Parathyroid adenoma (tissue), 2 donors: ENCODE measurements around the gene AHNAK2.

ENCODE experiments used
- H2AFZ ChIP-seq: fragments of 300-600 bp; sonication (generic); one replicate; pipeline ENCODE4 v1.7.0; 2017; ENCODE audit warnings: antibody characterized with exemption, mild to moderate bottlenecking
- H3K27ac ChIP-seq: fragments of 300-600 bp; sonication (generic); one replicate; pipeline ENCODE4 v1.7.0; 2017
- H3K27me3 ChIP-seq: fragments of 300-600 bp; sonication (generic); one replicate; pipeline ENCODE4 v1.7.0; 2017; ENCODE audit warnings: low read length; ENCODE audit not compliant: control insufficient read depth, insufficient read depth
- H3K36me3 ChIP-seq: fragments of 300-600 bp; sonication (generic); one replicate; pipeline ENCODE4 v1.7.0; 2017; ENCODE audit warnings: low read length; ENCODE audit not compliant: control insufficient read depth, insufficient read depth
- H3K4me1 ChIP-seq: fragments of 300-600 bp; sonication (generic); one replicate; pipeline ENCODE4 v1.7.0; 2017; ENCODE audit warnings: control low read depth
- H3K4me2 ChIP-seq: fragments of 300-600 bp; sonication (generic); one replicate; pipeline ENCODE4 v1.7.0; 2017; ENCODE audit warnings: low read length
- H3K4me3 ChIP-seq: fragments of 300-600 bp; sonication (generic); one replicate; pipeline ENCODE4 v1.7.0; 2017; ENCODE audit warnings: low read depth, low read length
- H3K79me2 ChIP-seq: fragments of 300-600 bp; sonication (generic); one replicate; pipeline ENCODE4 v1.7.0; 2017; ENCODE audit warnings: control low read depth
- H3K9ac ChIP-seq: fragments of 300-600 bp; sonication (generic); one replicate; pipeline ENCODE4 v1.7.0; 2017; ENCODE audit warnings: mild to moderate bottlenecking
- H3K9me3 ChIP-seq: fragments of 300-600 bp; sonication (generic); one replicate; pipeline ENCODE4 v1.7.0; 2017; ENCODE audit warnings: low read length; ENCODE audit not compliant: control insufficient read depth
- TF ChIP-seq, protein P1 (sequence below): fragments of 300-600 bp; sonication (generic); IDR thresholded peaks from one replicate; pipeline ENCODE4 v1.7.0; 2017; ENCODE audit warnings: antibody characterized with exemption, mild to moderate bottlenecking
- donor health status: primary hyperparathyroidism.

AHNAK2 gene

DNA sequence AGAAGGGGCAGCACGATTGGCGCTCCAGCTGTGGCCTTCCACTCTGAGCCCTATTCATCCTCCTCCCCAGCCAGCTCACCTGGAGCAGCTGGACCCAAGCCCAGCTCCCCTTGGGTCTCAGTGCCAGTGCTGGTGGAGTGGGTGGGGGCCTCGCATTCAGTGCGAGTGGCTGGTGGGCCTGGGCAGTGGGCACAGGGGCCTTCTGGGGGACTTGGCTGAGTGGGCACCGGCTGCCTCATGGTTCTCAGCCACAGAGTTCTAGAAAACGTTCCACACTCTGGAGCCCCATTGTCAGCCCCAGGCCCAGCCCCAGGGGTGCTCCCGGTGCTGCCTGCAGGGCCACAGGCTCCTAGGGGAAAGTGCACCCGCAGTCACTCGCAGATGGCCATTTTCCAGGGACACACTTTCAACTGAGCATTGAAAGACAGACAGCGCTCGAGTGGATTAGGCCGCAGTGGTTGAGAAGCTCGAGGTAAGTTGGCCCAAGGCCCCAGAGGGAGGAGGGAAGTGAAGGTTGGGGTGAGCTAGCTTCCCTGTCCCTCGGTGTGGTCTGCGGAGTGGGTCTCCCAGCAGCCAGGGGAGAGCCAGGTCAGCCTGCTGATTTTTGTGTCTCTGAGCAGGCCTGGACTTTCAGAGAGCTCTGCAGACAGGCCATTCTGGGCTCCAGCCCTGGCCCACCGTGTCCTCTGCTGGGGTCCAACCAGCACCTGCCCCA, 11.2 kb upstream of the AHNAK2 start:
- H3K79me2 ChIP-seq, result no peaks in the 10 kb centered on the region
- H2AFZ ChIP-seq, result no peak overlapping the region
- TF ChIP-seq, protein P1, sequence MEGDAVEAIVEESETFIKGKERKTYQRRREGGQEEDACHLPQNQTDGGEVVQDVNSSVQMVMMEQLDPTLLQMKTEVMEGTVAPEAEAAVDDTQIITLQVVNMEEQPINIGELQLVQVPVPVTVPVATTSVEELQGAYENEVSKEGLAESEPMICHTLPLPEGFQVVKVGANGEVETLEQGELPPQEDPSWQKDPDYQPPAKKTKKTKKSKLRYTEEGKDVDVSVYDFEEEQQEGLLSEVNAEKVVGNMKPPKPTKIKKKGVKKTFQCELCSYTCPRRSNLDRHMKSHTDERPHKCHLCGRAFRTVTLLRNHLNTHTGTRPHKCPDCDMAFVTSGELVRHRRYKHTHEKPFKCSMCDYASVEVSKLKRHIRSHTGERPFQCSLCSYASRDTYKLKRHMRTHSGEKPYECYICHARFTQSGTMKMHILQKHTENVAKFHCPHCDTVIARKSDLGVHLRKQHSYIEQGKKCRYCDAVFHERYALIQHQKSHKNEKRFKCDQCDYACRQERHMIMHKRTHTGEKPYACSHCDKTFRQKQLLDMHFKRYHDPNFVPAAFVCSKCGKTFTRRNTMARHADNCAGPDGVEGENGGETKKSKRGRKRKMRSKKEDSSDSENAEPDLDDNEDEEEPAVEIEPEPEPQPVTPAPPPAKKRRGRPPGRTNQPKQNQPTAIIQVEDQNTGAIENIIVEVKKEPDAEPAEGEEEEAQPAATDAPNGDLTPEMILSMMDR, result no peak
- H3K4me1 ChIP-seq, result peaks cover 6% of the 10 kb centered on the region
- no peaks in the 10 kb centered on the region for H3K27me3 ChIP-seq
- no peak overlapping the region for H3K9ac ChIP-seq
- no peak overlapping the region for H3K27ac ChIP-seq
- no peak overlapping the region for H3K4me2 ChIP-seq
- no peak overlapping the region for H3K4me3 ChIP-seq
- no peaks in the 10 kb centered on the region for H3K9me3 ChIP-seq
- H3K36me3 ChIP-seq, result no peaks in the 10 kb centered on the region

DNA sequence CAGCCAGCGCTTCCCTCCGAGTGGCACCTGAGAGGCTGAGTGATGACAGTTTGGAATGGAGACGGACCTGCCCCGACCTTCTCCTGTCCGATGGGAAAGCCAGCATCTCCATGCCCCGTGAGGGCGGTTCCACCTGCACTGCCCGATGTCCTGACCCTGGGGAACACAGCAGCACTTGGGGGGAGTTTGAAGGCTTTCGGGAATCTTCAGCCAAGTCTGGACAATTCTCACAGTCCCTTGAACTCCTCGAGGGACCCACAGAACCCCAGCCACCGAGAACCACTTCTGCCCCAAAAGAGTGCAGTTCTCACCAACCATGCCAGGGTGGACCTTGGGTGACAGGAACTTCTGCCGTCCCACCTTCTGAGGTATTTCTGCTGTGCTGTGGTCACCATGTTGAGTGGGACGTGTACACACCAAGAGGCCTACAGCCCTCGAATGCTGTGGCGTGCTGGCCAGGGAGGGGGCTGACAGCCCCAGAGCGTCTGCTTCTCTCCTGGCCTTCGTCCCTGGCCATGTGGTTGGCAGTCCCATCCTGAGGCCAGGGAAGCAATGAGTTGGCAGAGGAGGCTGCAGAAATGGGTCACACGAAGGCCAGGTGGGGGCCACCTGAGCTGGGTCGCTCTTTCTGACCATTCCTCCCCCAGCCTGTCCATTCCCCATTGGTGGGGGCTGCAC, 8.5 kb upstream of the AHNAK2 start:
- H3K4me3 ChIP-seq, result peak overlapping the region; percentile 86
- H3K4me2 ChIP-seq, result peak overlapping the region; percentile 98
- H3K27ac ChIP-seq, result peak overlapping the region; percentile 58

DNA sequence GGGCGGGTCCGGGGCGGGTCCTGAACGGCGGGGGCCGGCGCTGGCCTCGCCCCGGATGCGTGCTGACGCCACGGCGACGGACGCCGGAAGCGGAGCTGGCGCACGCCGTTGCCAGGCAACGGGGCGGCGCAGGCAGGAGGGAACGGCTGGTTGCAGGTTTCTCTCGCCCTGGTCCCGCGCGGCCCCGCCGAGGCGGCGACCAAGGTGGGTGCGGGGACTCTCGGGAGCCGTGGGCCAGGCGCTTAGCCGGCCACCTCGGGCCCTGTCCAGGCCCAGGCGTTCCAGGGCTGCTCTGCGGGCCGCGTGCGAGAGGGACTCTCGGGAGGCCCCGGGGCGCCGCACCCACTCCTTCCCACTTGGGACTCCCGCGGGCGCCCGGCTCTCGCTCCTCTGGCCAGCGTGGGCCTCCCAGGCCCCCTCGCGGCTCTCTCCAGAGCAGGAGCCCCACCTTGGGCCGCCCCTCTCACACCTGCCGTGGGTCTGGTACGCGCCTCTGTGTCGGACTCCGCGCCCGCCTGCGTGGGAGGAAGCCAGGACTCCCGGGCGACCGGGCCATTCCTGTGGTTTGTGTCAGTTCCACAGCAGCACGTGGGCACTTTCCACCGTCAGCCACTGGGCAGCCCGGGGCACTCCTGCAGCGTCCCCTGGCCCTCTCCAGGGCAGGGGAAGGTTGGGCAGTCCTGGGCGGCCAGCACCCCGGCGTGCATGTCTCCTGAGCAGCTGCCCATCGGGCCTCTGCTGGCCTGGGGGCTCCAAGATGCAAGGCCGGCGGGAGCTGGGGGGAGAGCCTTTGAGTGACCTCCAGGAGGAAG, 7.7 kb upstream of the AHNAK2 start, which contains the start of gene CLBA1:
TSS of gene CLBA1 (plus strand) at position 114 of the 812 bp plus-strand sequence. CDS start at position 758, 644 bp downstream.
- Histone ChIP-seq H3K27me3 (no peaks in the 10 kb centered on the region), H3K9ac (no peak within 1 kb of the TSS), H3K27ac (peak within 1 kb of the TSS; percentile 58)

More for the DNA sequence above, 8.5 kb upstream of the AHNAK2 start:
- Histone ChIP-seq H3K4me1 (peaks cover 6% of the 10 kb centered on the region), H3K27me3 (no peaks in the 10 kb centered on the region), H2AFZ (no peak overlapping the region), H3K9me3 (no peaks in the 10 kb centered on the region), H3K79me2 (no peaks in the 10 kb centered on the region), H3K36me3 (no peaks in the 10 kb centered on the region), H3K9ac (no peak overlapping the region)
- TF ChIP-seq, protein P1, result no peak

DNA sequence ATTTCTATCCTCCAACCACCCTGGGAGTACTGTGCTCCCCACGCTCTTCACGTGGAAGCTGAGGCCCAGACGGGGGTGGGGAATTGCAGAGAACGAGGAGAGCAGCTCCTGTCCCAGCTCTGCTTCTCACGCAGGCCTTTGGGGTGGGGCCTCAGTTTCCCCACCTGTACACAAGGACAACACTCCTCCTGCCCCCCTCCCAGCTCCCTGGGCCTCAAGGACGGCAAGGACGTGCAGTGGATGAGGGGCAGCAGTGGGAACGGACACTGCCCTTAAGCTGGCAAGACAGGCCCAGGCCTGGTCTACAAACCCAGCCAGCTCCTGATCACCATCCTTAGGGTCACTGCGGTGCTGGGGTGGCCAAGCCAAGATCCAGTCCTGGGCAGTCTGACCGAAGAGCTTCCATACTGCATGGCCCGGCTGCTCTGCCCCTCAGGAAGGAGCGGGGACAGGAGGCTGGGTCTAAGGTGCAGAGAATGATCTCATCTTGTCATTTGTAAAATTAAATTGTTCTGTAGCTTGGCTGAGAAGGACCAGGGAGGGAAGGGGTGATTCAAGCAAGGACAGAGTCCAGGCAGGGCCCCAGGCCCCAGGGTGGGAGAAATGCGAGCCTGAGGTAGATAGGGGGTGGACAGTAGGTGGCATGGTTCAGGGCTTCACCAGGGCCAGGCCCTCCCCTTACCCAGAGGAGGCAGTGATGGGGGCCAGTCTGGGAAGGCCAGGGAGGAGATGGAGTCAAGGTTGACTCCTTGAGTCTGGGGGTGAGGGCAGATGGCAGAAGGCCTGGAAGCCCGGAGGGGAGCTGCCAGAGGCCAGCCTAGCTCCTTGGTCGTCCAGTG, 6.1 kb upstream of the AHNAK2 start:
- Histone ChIP-seq H3K27me3 (no peaks in the 10 kb centered on the region), H3K4me1 (peaks cover 21% of the 10 kb centered on the region), H3K4me2 (no peak overlapping the region), H3K4me3 (no peak overlapping the region), H3K9ac (no peak overlapping the region), H3K79me2 (no peaks in the 10 kb centered on the region), H2AFZ (no peak overlapping the region), H3K9me3 (no peaks in the 10 kb centered on the region), H3K27ac (no peak overlapping the region), H3K36me3 (no peaks in the 10 kb centered on the region)
- TF ChIP-seq, protein P1, result no peak

More for the DNA sequence above, 7.7 kb upstream of the AHNAK2 start, which contains the start of gene CLBA1:
- Histone ChIP-seq H2AFZ (peak within 1 kb of the TSS; percentile 96), H3K79me2 (no peaks in the 10 kb centered on the region), H3K4me3 (peak within 1 kb of the TSS; percentile 86), H3K4me2 (peak within 1 kb of the TSS; percentile 98), H3K36me3 (no peaks in the 10 kb centered on the region), H3K9me3 (no peaks in the 10 kb centered on the region), H3K4me1 (peaks cover 7% of the 10 kb centered on the region)
- TF ChIP-seq, protein P1, result no peak
